SK-N-MC (cell line): Measurements from ENCODE around the gene SZRD1.

Experiments
- EZH2 ChIP-seq: fragments of 200-600 bp; sonication (generic); IDR thresholded peaks from one replicate; pipeline ENCODE4 v1.6.1; 2017; ENCODE audit warnings: antibody characterized with exemption
- FOXP2 ChIP-seq: optimal IDR thresholded peaks from 2 replicates; pipeline ENCODE3; 2011; ENCODE audit warnings: mild to moderate bottlenecking, moderate library complexity; ENCODE audit not compliant: insufficient read depth; ENCODE audit errors: extremely low read length, control extremely low read depth
- POLR2AphosphoS5 ChIP-seq: IDR thresholded peaks from 2 replicates; pipeline ENCODE4 v1.6.1; 2012; ENCODE audit warnings: mild to moderate bottlenecking, low read depth, low read length, borderline replicate concordance

GRCh38 chr1:16349847-16350406, 17.1 kb upstream of the SZRD1 start:
- TF ChIP-seq EZH2 (no peak), POLR2AphosphoS5 (no peak), FOXP2 (no peak)
